ENCODE measurements around the gene MT1B. TPM values are rescaled to one million over a fixed set of nuclear protein-coding genes. Genes with fewer than 3 reads are reported as not detected.
A peak's percentile ranks its signal among the peaks of the same experiment; 100 is the strongest.

The MT1B gene
- total and polyA plus RNA-seq, 2 of the 4 experiments (the other 2 are of a cell fraction), result not detected

- WGBS, 2 experiments (ENCODE audit: extremely low coverage in 2 of 2, insufficient read length in 1 of 2), result no CpG with 5 or more reads among the region's 8 CpGs
- peak; percentile 34; the same call in 1 of the 2 replicates for TF ChIP-seq CEBPB (IDR thresholded peaks at IDR 0.05; ENCODE audit: low read depth, low read length)
- no peak for TF ChIP-seq RAD21 (IDR thresholded peaks at IDR 0.05; ENCODE audit: low read length)
- TF ChIP-seq MXI1 (IDR thresholded peaks at IDR 0.05; ENCODE audit: borderline replicate concordance, low read depth, low read length), result 0 out of 2 replicates have a peak, but pooled peaks have one; percentile 3
- TF ChIP-seq FOS (IDR thresholded peaks at IDR 0.05; ENCODE audit: low read depth, low read length), result peak; percentile 81
- peak; percentile 21; the same call in 1 of the 2 replicates for TF ChIP-seq NFE2L2 (IDR thresholded peaks at IDR 0.05; ENCODE audit: low read depth, low read length)
- no peak for TF ChIP-seq RFX5 (IDR thresholded peaks at IDR 0.05; ENCODE audit: low read depth, low read length)
- 0 out of 2 replicates have a peak, but pooled peaks have one; percentile 1 for TF ChIP-seq SMC3 (IDR thresholded peaks at IDR 0.05; ENCODE audit: low read depth, low read length)
- TF ChIP-seq BHLHE40 (IDR thresholded peaks at IDR 0.05; ENCODE audit: low read depth, low read length), result peak; percentile 48
- Histone ChIP-seq H3K4ac (ENCODE audit: low read depth, low read length) (peak overlapping the region; percentile 99), H2AFZ (replicated peaks; ENCODE audit: low read length, poor library complexity) (peak overlapping the region; percentile 87), H2AK5ac (ENCODE audit: low read depth, low read length) (peak overlapping the region; percentile 97), H3K18ac (ENCODE audit: low read depth, low read length) (peak overlapping the region; percentile 54), H3K4me2 (ENCODE audit: low read depth, low read length) (peak overlapping the region; percentile 64), H2AK9ac (replicated peaks; ENCODE audit: low read depth, low read length, poor library complexity) (peak overlapping the region; percentile 95), H3K4me3 (ENCODE audit: insufficient read depth, low read depth, low read length) (peak overlapping the region; percentile 4; the same call in 1 of the 2 replicates), H3K27me3 (ENCODE audit: control insufficient read depth, insufficient read depth, low read length) (no peaks in the 10 kb centered on the region), H3K4me1 (ENCODE audit: control insufficient read depth, insufficient read depth, low read length) (peaks cover 28% of the 10 kb centered on the region), H2BK120ac (ENCODE audit: low read depth, low read length) (peak overlapping the region; percentile 97), H3K27ac (ENCODE audit: insufficient read depth, low read length) (peak overlapping the region; percentile 99), H2BK15ac (ENCODE audit: low read depth, low read length) (peak overlapping the region; percentile 97; the same call in 2 of the 3 replicates), H2BK5ac (ENCODE audit: low read depth, low read length, poor library complexity, severe bottlenecking) (peak overlapping the region; percentile 95), H3K23ac (ENCODE audit: low read depth, low read length) (peak overlapping the region; percentile 78; the same call in 1 of the 2 replicates), H3K56ac (ENCODE audit: extremely low read depth, insufficient read depth, low read length) (peak overlapping the region; percentile 92), H3K9me3 (ENCODE audit: control insufficient read depth, insufficient read depth, low read length) (no peaks in the 10 kb centered on the region), H3K14ac (replicated peaks; ENCODE audit: low read depth, low read length) (peak overlapping the region; percentile 68), H3K36me3 (ENCODE audit: control insufficient read depth, insufficient read depth, low read length) (no peaks in the 10 kb centered on the region), H4K20me1 (ENCODE audit: insufficient read depth, low read length) (peaks cover 11% of the 10 kb centered on the region), H3K9me1 (ENCODE audit: insufficient read depth, low read length) (peaks cover 20% of the 10 kb centered on the region), H4K8ac (ENCODE audit: low read depth in 2 of 2, low read length in 2 of 2) (peak overlapping the region; percentile 96 to 98), H4K91ac (ENCODE audit: insufficient read depth, low read depth, low read length) (peak overlapping the region; percentile 98), H3K9ac (ENCODE audit: low read depth, low read length) (peak overlapping the region; percentile 83; the same call in 1 of the 2 replicates), H4K5ac (ENCODE audit: low read depth, low read length) (peak overlapping the region; percentile 97), H2BK20ac (ENCODE audit: low read depth, low read length) (peak overlapping the region; percentile 96), H3K79me1 (ENCODE audit: low read depth in 1 of 2, low read length in 2 of 2) (peaks cover 0 to 30% of the 10 kb centered on the region in 2 experiments; a peak in 2 of 4 replicates)
- dilution Hi-C loops (cut with HindIII; ENCODE audit: low sequenced_read_pairs, unreplicated experiment), result no loop called here
- CTCF ChIA-PET, result interaction anchor here (0.8 to 2.1 kb wide), 2 partner anchors 95 to 102 kb away, joined by 3 to 9 read pairs; no protein-coding TSS in a partner anchor
- intact Hi-C loops (cut with micrococcal nuclease), result loop anchor here (5.0 to 10.0 kb wide), 3 partner anchors 76 to 252 kb away; partner anchors contain the start of gene MT1X
- peak; percentile 91 for DNase-seq
- in situ Hi-C loops (cut with MboI; ENCODE audit: low sequenced_read_pairs), result no loop called here
- ATAC-seq (ENCODE audit: low read depth), result peak; percentile 20
- no TSS peak for BruUV-seq (replicated peaks)
- POLR2A ChIA-PET (ENCODE audit: unreplicated experiment), result interaction anchor here (1.0 to 2.5 kb wide), 2 partner anchors 15 to 19 kb away, joined by 3 to 37 read pairs; partner anchors contain the start of gene MT1E
Measured at GRCh38 chr16:56606476-56607108, 45.1 kb upstream of the MT1B start.

Data from IMR-90 (cell line).